WTC11 (cell line): ENCODE measurements around the gene PITPNM1. TPM values are rescaled to one million over a fixed set of nuclear protein-coding genes. Genes with fewer than 3 reads are reported as not detected.

Experiments
- ATAC-seq: fragments of 200-7000 bp; cut with Tn5 transposase; 2 replicates; pipeline ENCODE4 v1.10.0; 2021; ENCODE audit warnings: mild to moderate bottlenecking, moderate library complexity
- CTCF ChIA-PET: fragments of 300-600 bp; sonication (Branson Sonifier 250); formaldehyde crosslinking; loops from one replicate; lab custom pipeline; 2021; ENCODE audit warnings: antibody characterized with exemption; lab: Charles Lee
- POLR2A ChIA-PET: fragments of 350-600 bp; sonication (Branson Sonifier 250); formaldehyde crosslinking; loops from one replicate; lab custom pipeline; 2021; ENCODE audit warnings: antibody characterized with exemption; lab: Charles Lee
- DNase-seq: peaks from one replicate; pipeline ENCODE4 v3.0.0; 2021; ENCODE audit warnings: low spot score
- H3K27ac Mint-ChIP-seq: 2 replicates; pipeline ENCODE4 v1.8.0; 2021; ENCODE audit warnings: mixed read lengths
- H3K27me3 Mint-ChIP-seq: 2 replicates; pipeline ENCODE4 v1.8.0; 2021; ENCODE audit warnings: low read depth, mild to moderate bottlenecking, moderate library complexity, mixed read lengths
- H3K36me3 Mint-ChIP-seq: 2 replicates; pipeline ENCODE4 v1.8.0; 2021; ENCODE audit warnings: mixed read lengths
- H3K4me1 Mint-ChIP-seq: 2 replicates; pipeline ENCODE4 v1.8.0; 2022; ENCODE audit warnings: mixed read lengths
- H3K4me3 Mint-ChIP-seq: 2 replicates; pipeline ENCODE4 v1.8.0; 2021; ENCODE audit warnings: mild to moderate bottlenecking, moderate library complexity, mixed read lengths
- H3K9me3 Mint-ChIP-seq: 2 replicates; pipeline ENCODE4 v1.8.0; 2021; ENCODE audit warnings: mixed read lengths
- AFF4 ChIP-seq: sonication (generic); formaldehyde crosslinking; IDR thresholded peaks from 2 replicates; pipeline ENCODE4 v1.8.1; 2023; ENCODE audit warnings: mild to moderate bottlenecking, missing genetic modification reagents, borderline replicate concordance
- ARID4B ChIP-seq: sonication (generic); formaldehyde crosslinking; IDR thresholded peaks from 2 replicates; pipeline ENCODE4 v1.8.0; 2023; ENCODE audit warnings: missing genetic modification reagents, mild to moderate bottlenecking, borderline replicate concordance
- CDX4 ChIP-seq: fragments of 250-450 bp; sonication (Bioruptor Pico); IDR thresholded peaks from 2 replicates; pipeline ENCODE4 v1.9.0; 2021; ENCODE audit warnings: moderate library complexity, mild to moderate bottlenecking, inconsistent platforms, borderline replicate concordance
- E2F5 ChIP-seq: sonication (generic); formaldehyde crosslinking; IDR thresholded peaks from 2 replicates; pipeline ENCODE4 v1.8.1; 2022; ENCODE audit warnings: mild to moderate bottlenecking, moderate library complexity, missing genetic modification reagents
- FOXK1 ChIP-seq: sonication (generic); formaldehyde crosslinking; IDR thresholded peaks from 2 replicates; pipeline ENCODE4 v1.8.0; 2022; ENCODE audit warnings: mild to moderate bottlenecking, moderate library complexity, missing genetic modification reagents
- GRHL2 ChIP-seq: fragments of 250-450 bp; sonication (Bioruptor Pico); IDR thresholded peaks from 2 replicates; pipeline ENCODE4 v1.8.0; 2022; ENCODE audit warnings: mild to moderate bottlenecking, moderate library complexity; ENCODE audit not compliant: insufficient replicate concordance, severe bottlenecking
- IRF2 ChIP-seq: sonication (generic); formaldehyde crosslinking; IDR thresholded peaks from 2 replicates; pipeline ENCODE4 v1.8.0; 2022; ENCODE audit warnings: low read depth, missing genetic modification reagents, borderline replicate concordance
- NR3C1 ChIP-seq: sonication (generic); formaldehyde crosslinking; conservative IDR thresholded peaks from 2 replicates; pipeline ENCODE4 v1.8.1; 2023; ENCODE audit warnings: low read depth, mild to moderate bottlenecking, missing genetic modification reagents
- PREB ChIP-seq: sonication (generic); formaldehyde crosslinking; IDR thresholded peaks from 2 replicates; pipeline ENCODE4 v1.8.1; 2022; ENCODE audit warnings: mild to moderate bottlenecking, missing genetic modification reagents, moderate library complexity, borderline replicate concordance
- ZNF396 ChIP-seq: fragments of 250-450 bp; sonication (Bioruptor Pico); IDR thresholded peaks from 2 replicates; pipeline ENCODE4 v1.8.0; 2021; ENCODE audit warnings: mild to moderate bottlenecking, moderate library complexity, borderline replicate concordance
- ZNF512 ChIP-seq: sonication (generic); formaldehyde crosslinking; IDR thresholded peaks from 2 replicates; pipeline ENCODE4 v1.8.1; 2022; ENCODE audit warnings: missing genetic modification reagents, borderline replicate concordance
- total RNA-seq: library from RNA; stranded (reverse); gene quantifications from 3 replicates; pipeline ENCODE4 v1.2.3, GENCODE V29; 2021

The PITPNM1 gene
- total RNA-seq, 1 experiment from 2014 or later = 55.4 TPM

- H3K27me3 Mint-ChIP-seq = peaks cover 5% of the 10 kb centered on the region; the same call in 1 of the 2 replicates
- TF ChIP-seq FOXK1 (CRISPR knock-in tag) (no peak), CDX4 (CRISPR knock-in tag) (no peak), E2F5 (CRISPR knock-in tag) (no peak), ARID4B (CRISPR knock-in tag) (no peak), PREB (no peak), ZNF396 (no peak), GRHL2 (CRISPR knock-in tag) (no peak), IRF2 (CRISPR knock-in tag) (no peak)
- CTCF ChIA-PET = no interaction called here
- POLR2A ChIA-PET = no interaction called here
- DNase-seq (no peak), ATAC-seq (no peak)
- H3K4me1 Mint-ChIP-seq = no peaks in the 10 kb centered on the region
- H3K36me3 Mint-ChIP-seq = no peaks in the 10 kb centered on the region
- H3K9me3 Mint-ChIP-seq = peaks cover 19% of the 10 kb centered on the region
- H3K4me3 Mint-ChIP-seq = no peak overlapping the region
- no peak overlapping the region for H3K27ac Mint-ChIP-seq
Measured at GRCh38 chr11:67523556-67524479, 18.7 kb upstream of the PITPNM1 start.

- peaks cover 5% of the 10 kb centered on the region; the same call in 1 of the 2 replicates for H3K27me3 Mint-ChIP-seq
- H3K27ac Mint-ChIP-seq = no peak within 1 kb of the TSS
- DNase-seq (no peak), ATAC-seq (no peak)
- ChIA-PET POLR2A (no interaction called here), CTCF (interaction anchor here (1.0 to 1.1 kb wide), 2 partner anchors 22 to 49 kb away, joined by 4 read pairs; no protein-coding TSS in a partner anchor)
- H3K9me3 Mint-ChIP-seq = peaks cover 16% of the 10 kb centered on the region
- no peaks in the 10 kb centered on the region for H3K36me3 Mint-ChIP-seq
- H3K4me3 Mint-ChIP-seq = no peak within 1 kb of the TSS
- H3K4me1 Mint-ChIP-seq = no peaks in the 10 kb centered on the region
- TF ChIP-seq ZNF512 (CRISPR knock-in tag) (no peak), ARID4B (CRISPR knock-in tag) (no peak), AFF4 (CRISPR knock-in tag) (no peak), NR3C1 (CRISPR knock-in tag) (no peak), CDX4 (CRISPR knock-in tag) (no peak)
Measured at GRCh38 chr11:67522844-67523555, 17.8 kb upstream of the PITPNM1 start, which contains the start of gene CABP2. CABP2 (minus strand) TSS chr11:67523446; CDS start chr11:67523326, 120 bp downstream.
